EL (cell line): Measurements from ENCODE around the gene RHBG.
A peak's percentile ranks its signal among the peaks of the same experiment; 100 is the strongest.
"Not testable (repeated sequence)": the region's sequence is repeated elsewhere in the genome, so short reads cannot be mapped to it uniquely, and the experiment has no call there.

Experiments
- DNase-seq: peaks from one replicate; pipeline ENCODE4 v3.0.0-alpha.2; 2016

RHBG gene

GRCh38 chr1:156368889-156369684 is at the start of gene RHBG:
Gene RHBG (plus strand): TSS chr1:156369211. CDS start chr1:156369250, 39 bp downstream.
- peak; percentile 48 for DNase-seq

- DNase-seq = peak; percentile 47
Observed at GRCh38 chr1:156319664-156320063, 49.3 kb upstream of the RHBG start.

- DNase-seq = no peak
Observed at GRCh38 chr1:156320560-156320959, 48.5 kb upstream of the RHBG start.

GRCh38 chr1:156323179-156323578 is 45.8 kb upstream of the RHBG start:
- DNase-seq = peak; percentile 36

- no peak for DNase-seq
Observed at GRCh38 chr1:156336242-156336641, 32.8 kb upstream of the RHBG start.

- no peak for DNase-seq
Observed at GRCh38 chr1:156337052-156337887, 31.7 kb upstream of the RHBG start.

- no peak for DNase-seq
Observed at GRCh38 chr1:156337888-156338179, 31.2 kb upstream of the RHBG start.

- DNase-seq = peak; percentile 100
Observed at GRCh38 chr1:156338180-156338976, 30.6 kb upstream of the RHBG start, which contains the start of the genes CCT3 and TSACC. Gene CCT3 (minus strand): TSS chr1:156338292. CDS start chr1:156338184, 108 bp downstream. Gene TSACC (plus strand): TSS chr1:156338526. CDS start chr1:156339758, 1,232 bp downstream.

- DNase-seq = no peak
Observed at GRCh38 chr1:156342166-156342955, 26.6 kb upstream of the RHBG start.

- no peak for DNase-seq
Observed at GRCh38 chr1:156344409-156344808, 24.6 kb upstream of the RHBG start.

GRCh38 chr1:156346035-156346434 is 23.0 kb upstream of the RHBG start:
- DNase-seq = not testable (repeated sequence)

GRCh38 chr1:156346636-156347035 is 22.4 kb upstream of the RHBG start:
- DNase-seq = peak; percentile 59

- DNase-seq = peak; percentile 68
Observed at GRCh38 chr1:156347331-156347730, 21.7 kb upstream of the RHBG start.

GRCh38 chr1:156352481-156352880 is 16.5 kb upstream of the RHBG start:
- DNase-seq = not testable (repeated sequence)

- no peak for DNase-seq
Observed at GRCh38 chr1:156356262-156356874, 12.6 kb upstream of the RHBG start.

GRCh38 chr1:156356875-156357534 is 12.0 kb upstream of the RHBG start:
- DNase-seq = peak; percentile 36

GRCh38 chr1:156357977-156358376 is 11.0 kb upstream of the RHBG start:
- DNase-seq = no peak

- DNase-seq = no peak
Observed at GRCh38 chr1:156358641-156359040, 10.4 kb upstream of the RHBG start.

- no peak for DNase-seq
Observed at GRCh38 chr1:156359249-156359648, 9.8 kb upstream of the RHBG start.

- DNase-seq = peak; percentile 50
Observed at GRCh38 chr1:156359973-156360372, 9.0 kb upstream of the RHBG start.

- no peak for DNase-seq
Observed at GRCh38 chr1:156360534-156360933, 8.5 kb upstream of the RHBG start.
